ENCODE measurements around the gene RAB1B. TPM values are rescaled to one million over a fixed set of nuclear protein-coding genes. Genes with fewer than 3 reads are reported as not detected.

The RAB1B gene
- total RNA-seq, 2 donors from 2014 or later, result 122 to 126 TPM

DNA sequence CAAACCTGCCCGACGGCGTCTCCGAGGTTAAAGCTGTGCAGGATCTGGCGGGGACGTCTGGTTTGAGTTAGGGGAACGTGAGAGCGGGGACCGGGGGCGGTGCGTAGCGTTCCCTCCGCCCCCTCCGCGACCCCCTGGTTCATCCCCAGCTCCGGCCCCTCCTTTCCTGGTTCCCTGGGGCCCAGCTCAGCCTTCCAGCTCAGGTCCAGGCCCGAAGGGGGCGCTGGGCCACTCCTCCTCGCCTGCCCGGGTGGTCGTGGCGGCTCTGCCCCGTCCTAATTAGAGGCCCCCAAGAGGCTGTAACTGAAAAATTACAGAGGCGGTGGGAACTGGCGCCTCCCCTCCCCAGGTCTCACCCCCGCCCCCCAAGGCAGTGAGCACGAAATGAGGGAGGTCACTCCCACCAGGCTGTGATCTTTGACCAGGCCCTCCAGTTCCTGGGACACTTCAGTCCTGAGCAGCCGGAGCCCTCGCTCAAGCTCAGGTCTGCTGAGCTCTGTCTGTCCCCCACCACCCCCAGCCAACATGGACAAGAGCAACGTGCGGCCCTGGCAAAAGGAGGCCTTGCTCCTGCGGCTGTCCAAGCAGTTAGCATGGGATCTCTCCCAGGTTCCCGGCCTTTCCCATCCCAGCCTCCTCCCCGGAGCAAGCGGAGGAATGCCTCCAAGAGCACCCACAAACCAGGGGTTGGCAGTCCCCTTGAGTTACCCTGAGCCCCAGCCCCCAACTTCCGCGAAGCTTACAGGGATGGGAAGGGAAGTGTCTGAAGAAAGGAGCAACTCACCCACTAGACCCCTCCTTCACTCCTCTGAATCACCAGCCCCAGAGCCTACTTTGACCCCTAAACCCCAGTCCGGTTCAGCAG, 45.1 kb downstream of the RAB1B start:
- Mint-ChIP-seq H3K27ac (peak overlapping the region; percentile 95), H3K4me3 (peak overlapping the region; percentile 72), H3K4me1 (peaks cover 9% of the 10 kb centered on the region), H3K36me3 (ENCODE audit: low read depth) (no peaks in the 10 kb centered on the region), H3K9me3 (peaks cover under 1% of the 10 kb centered on the region), H3K27me3 (ENCODE audit: insufficient read depth) (peaks cover 21% of the 10 kb centered on the region)
- TF ChIP-seq, protein P1, sequence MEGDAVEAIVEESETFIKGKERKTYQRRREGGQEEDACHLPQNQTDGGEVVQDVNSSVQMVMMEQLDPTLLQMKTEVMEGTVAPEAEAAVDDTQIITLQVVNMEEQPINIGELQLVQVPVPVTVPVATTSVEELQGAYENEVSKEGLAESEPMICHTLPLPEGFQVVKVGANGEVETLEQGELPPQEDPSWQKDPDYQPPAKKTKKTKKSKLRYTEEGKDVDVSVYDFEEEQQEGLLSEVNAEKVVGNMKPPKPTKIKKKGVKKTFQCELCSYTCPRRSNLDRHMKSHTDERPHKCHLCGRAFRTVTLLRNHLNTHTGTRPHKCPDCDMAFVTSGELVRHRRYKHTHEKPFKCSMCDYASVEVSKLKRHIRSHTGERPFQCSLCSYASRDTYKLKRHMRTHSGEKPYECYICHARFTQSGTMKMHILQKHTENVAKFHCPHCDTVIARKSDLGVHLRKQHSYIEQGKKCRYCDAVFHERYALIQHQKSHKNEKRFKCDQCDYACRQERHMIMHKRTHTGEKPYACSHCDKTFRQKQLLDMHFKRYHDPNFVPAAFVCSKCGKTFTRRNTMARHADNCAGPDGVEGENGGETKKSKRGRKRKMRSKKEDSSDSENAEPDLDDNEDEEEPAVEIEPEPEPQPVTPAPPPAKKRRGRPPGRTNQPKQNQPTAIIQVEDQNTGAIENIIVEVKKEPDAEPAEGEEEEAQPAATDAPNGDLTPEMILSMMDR (conservative IDR thresholded peaks at IDR 0.05), result peak; percentile 65
- peak overlapping the region; percentile 75 for H3K4me3 ChIP-seq (ENCODE audit: low read length)
- peaks cover 3% of the 10 kb centered on the region for H3K4me1 ChIP-seq (ENCODE audit: control insufficient read depth, insufficient read depth, low read length)
- DNase-seq, result peak; percentile 87
- peak overlapping the region; percentile 98 for H3K27ac ChIP-seq (ENCODE audit: low read depth, low read length)
- no peaks in the 10 kb centered on the region for H3K27me3 ChIP-seq (ENCODE audit: control insufficient read depth, insufficient read depth, low read length, poor library complexity, severe bottlenecking)
- H3K36me3 ChIP-seq (ENCODE audit: control insufficient read depth, insufficient read depth, low read length), result no peaks in the 10 kb centered on the region
- 40 to 44% methylated on average over 2 to 38 of the region's 38 CpGs for WGBS, 2 experiments (ENCODE audit: insufficient coverage in 1 of 2, insufficient read length in 1 of 2)
- H3K9me3 ChIP-seq (ENCODE audit: control insufficient read depth, low read length), result no peaks in the 10 kb centered on the region
- H3K9ac ChIP-seq (ENCODE audit: extremely low read depth, low read length, poor library complexity, severe bottlenecking), result peak overlapping the region; percentile 15

- H3K36me3 ChIP-seq (ENCODE audit: control insufficient read depth, insufficient read depth, low read length), result no peaks in the 10 kb centered on the region
- H3K9me3 Mint-ChIP-seq, result peaks cover 6% of the 10 kb centered on the region
- H3K27ac Mint-ChIP-seq, result no peak overlapping the region
- TF ChIP-seq, protein P1 (conservative IDR thresholded peaks at IDR 0.05), result no peak
- WGBS, 2 experiments (ENCODE audit: insufficient coverage in 1 of 2, insufficient read length in 1 of 2), result 80% methylated on average over 1 of the region's 1 CpG; no CpG with 5 or more reads in 1 of the 2 experiments
- peaks cover 9% of the 10 kb centered on the region for H3K4me1 Mint-ChIP-seq
- no peak overlapping the region for H3K4me3 ChIP-seq (ENCODE audit: low read length)
- H3K27ac ChIP-seq (ENCODE audit: low read depth, low read length), result no peak overlapping the region
- no peak for DNase-seq
- no peak overlapping the region for H3K9ac ChIP-seq (ENCODE audit: extremely low read depth, low read length, poor library complexity, severe bottlenecking)
- H3K36me3 Mint-ChIP-seq (ENCODE audit: low read depth), result no peaks in the 10 kb centered on the region
- peak overlapping the region; percentile 72 for H3K4me3 Mint-ChIP-seq
- no peaks in the 10 kb centered on the region for H3K27me3 ChIP-seq (ENCODE audit: control insufficient read depth, insufficient read depth, low read length, poor library complexity, severe bottlenecking)
- H3K9me3 ChIP-seq (ENCODE audit: control insufficient read depth, low read length), result no peaks in the 10 kb centered on the region
- peaks cover 3% of the 10 kb centered on the region for H3K4me1 ChIP-seq (ENCODE audit: control insufficient read depth, insufficient read depth, low read length)
- peaks cover 24% of the 10 kb centered on the region for H3K27me3 Mint-ChIP-seq (ENCODE audit: insufficient read depth)
Measured at GRCh38 chr11:66314186-66314501, 45.7 kb downstream of the RAB1B start.

GRCh38 chr11:66314561-66315497, 46.4 kb downstream of the RAB1B start:
- H3K27me3 ChIP-seq (ENCODE audit: control insufficient read depth, insufficient read depth, low read length, poor library complexity, severe bottlenecking), result no peaks in the 10 kb centered on the region
- no peak overlapping the region for H3K4me3 ChIP-seq (ENCODE audit: low read length)
- peaks cover 13% of the 10 kb centered on the region for H3K9me3 Mint-ChIP-seq
- TF ChIP-seq, protein P1 (conservative IDR thresholded peaks at IDR 0.05), result no peak
- H3K27ac ChIP-seq (ENCODE audit: low read depth, low read length), result no peak overlapping the region
- DNase-seq, result no peak
- H3K4me1 ChIP-seq (ENCODE audit: control insufficient read depth, insufficient read depth, low read length), result peaks cover 3% of the 10 kb centered on the region
- H3K4me3 Mint-ChIP-seq, result no peak overlapping the region
- H3K36me3 Mint-ChIP-seq (ENCODE audit: low read depth), result no peaks in the 10 kb centered on the region
- H3K27me3 Mint-ChIP-seq (ENCODE audit: insufficient read depth), result peaks cover 22% of the 10 kb centered on the region
- no peak overlapping the region for H3K27ac Mint-ChIP-seq
- peaks cover 9% of the 10 kb centered on the region for H3K4me1 Mint-ChIP-seq
- H3K9ac ChIP-seq (ENCODE audit: extremely low read depth, low read length, poor library complexity, severe bottlenecking), result no peak overlapping the region
- WGBS, 2 experiments (ENCODE audit: insufficient coverage in 1 of 2, insufficient read length in 1 of 2), result 92 to 96% methylated on average over 13 to 17 of the region's 17 CpGs
- no peaks in the 10 kb centered on the region for H3K36me3 ChIP-seq (ENCODE audit: control insufficient read depth, insufficient read depth, low read length)
- no peaks in the 10 kb centered on the region for H3K9me3 ChIP-seq (ENCODE audit: control insufficient read depth, low read length)
